GM18909 (cell line): ENCODE measurements around the gene ZNF311.
A peak's percentile ranks its signal among the peaks of the same experiment; 100 is the strongest.
"Not testable (repeated sequence)": the region's sequence is repeated elsewhere in the genome, so short reads cannot be mapped to it uniquely, and the experiment has no call there.

ENCODE experiments used
- ATAC-seq: cut with Tn5 transposase; IDR thresholded peaks from one replicate; pipeline ENCODE4 v1.9.1; 2021; ENCODE audit warnings: mild to moderate bottlenecking; ENCODE audit not compliant: unreplicated experiment, poor library complexity

Gene ZNF311

DNA sequence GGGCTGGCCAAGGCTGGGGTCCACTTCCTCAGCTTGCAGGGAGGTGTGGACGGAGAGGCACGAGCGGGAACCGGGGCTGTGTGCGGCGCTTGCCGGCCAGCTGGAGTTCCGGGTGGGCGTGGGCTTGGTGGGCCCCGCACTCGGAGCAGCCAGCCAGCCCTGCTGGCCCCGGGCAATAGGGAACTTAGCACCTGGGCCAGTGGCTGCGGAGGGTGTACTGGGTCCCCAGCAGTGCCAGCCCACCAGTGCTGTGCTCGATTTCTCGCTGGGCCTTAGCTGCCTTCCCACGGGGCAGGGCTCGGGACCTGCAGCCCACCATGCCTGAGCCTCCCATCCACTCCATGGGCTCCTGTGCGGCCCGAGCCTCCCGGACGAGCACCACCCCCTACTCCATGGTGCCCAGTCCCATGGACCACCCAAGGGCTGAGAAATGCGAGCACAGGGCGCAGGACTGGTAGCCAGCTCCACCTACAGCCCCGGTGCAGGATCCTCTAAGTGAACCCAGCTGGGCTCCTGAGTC is 47.3 kb downstream of the ZNF311 start:
- not testable (repeated sequence) for ATAC-seq

DNA sequence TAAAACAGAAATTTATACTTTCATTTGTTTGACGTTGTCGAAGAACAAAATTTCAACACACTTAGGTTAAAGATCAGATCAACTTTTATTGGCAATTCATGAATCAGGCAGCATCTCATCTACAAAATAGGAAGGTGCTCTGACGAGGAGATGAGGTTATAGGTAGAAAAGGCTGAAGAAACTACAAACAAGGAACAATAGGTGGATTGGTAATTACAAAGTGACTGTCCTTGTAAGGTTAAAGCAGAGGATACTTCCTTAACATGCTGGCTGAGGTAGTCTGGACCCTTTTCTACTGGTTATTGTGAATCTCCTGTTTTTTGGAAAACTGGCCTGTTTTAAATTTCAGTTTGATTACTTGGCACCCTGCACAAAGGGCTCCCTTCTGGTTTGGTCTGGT is 48.8 kb downstream of the ZNF311 start:
- ATAC-seq: no peak

DNA sequence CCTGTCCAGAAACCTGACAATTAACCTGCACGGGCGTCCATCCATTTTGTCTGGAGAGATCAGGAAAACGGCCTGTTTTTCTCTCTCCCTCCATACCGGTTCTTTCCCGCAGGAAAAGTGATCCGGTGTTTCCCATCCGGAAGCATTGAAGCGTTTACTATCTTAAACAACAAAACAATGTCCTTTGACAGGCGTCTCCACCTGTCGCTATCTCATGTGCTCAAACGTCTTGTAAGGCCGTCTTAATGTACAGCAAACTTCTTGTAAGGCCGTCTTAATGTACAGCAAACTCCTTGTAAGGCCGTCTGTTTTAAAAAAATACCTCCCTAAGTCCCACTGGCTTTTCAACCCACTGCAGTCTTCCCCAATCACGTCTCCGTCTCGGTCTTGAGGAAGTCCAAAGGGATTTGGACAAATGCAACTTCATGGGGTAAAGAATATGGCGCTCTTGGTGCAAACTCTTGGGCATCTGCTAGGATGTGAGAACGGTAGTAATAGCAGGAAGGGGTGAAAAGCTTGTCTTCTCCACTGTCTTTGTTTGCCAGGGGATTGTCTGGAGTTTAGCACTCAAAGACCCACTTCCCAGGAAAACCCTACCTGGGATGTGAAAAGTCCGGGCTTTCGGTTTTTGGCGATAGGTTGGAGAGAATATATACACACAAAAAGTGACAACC is 51.4 kb downstream of the ZNF311 start:
- ATAC-seq: no peak

DNA sequence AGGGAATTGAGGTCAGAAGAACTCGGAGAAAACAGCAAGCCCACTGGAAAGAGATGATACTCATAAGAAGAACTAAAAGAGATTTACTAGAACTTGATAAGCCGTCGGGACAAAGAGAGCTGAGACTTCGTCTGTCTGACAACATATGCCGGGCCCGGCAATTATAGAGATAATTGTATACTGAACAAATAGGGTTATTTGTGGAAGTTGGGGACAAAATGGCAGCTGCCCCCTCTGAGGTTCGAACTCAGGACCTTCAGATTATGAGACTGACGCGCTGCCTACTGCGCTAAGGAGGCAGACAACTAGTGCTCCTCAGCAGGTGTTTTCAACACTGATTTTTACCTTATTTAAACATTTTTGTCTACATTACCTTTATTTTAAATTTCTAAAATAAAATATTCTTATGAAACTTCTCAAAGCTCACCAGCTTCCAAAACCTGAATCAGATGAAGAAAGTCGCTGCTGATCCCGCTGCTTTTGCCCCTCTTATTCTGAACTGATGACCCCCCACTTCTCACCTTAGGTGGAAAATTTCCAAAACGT is 52.0 kb downstream of the ZNF311 start:
- ATAC-seq: peak; percentile 55

DNA sequence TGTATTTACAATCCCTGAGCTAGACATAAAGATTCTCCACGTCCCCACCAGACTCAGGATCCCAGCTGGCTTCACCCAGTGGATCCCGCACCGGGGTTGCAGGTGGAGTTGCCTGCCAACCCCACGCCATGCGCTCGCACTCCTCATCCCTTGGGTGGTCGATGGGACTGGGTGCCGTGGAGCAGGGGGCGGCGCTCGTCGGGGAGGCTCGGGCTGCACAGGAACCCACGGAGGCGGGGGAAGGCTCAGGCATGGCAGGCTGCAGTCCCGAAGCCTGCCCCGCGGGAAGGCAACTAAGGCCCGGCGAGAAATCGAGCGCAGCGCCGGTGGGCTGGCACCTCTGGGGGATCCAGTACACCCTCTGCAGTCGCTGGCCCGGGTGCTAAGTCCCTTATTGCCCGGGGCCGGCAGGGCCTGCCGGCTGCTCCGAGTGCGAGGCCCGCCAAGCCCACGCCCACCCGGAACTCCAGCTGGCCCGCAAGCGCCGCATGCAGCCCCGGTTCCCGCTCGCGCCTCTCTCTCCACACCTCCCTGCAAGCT is 55.4 kb downstream of the ZNF311 start:
- ATAC-seq: not testable (repeated sequence)

DNA sequence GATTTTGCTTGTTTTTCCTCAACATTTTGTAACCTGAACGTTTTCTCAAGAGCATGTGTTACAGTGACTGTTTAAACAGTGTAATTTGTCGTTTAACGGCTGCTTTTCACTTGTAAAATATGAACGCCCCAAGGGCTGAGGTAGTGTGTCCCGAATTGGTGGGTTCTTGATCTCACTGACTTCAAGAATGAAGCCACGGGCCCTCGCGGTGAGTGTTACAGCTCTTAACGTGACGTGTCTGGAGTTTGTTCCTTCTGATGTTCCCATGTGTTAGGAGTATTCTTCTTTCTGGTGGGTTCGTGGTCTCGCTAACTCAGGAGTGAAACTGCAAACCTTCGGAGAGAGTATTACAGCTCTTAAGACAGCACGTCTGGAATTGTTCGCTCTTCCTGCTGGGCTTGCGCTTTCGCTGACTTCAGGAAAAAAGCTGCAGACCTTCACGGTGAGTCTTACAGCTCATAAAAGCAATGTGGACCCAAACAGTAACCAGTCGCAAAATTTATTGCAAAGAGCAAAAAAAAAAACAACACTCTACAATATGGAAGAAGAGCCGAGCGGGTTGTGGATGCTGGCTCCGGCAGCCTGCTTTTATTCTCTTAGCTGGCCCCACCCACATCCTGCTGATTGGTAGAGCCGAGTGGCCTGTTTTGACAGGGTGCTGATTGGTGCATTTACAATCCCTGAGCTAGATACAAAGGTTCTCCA is 56.2 kb downstream of the ZNF311 start:
- ATAC-seq: no peak

DNA sequence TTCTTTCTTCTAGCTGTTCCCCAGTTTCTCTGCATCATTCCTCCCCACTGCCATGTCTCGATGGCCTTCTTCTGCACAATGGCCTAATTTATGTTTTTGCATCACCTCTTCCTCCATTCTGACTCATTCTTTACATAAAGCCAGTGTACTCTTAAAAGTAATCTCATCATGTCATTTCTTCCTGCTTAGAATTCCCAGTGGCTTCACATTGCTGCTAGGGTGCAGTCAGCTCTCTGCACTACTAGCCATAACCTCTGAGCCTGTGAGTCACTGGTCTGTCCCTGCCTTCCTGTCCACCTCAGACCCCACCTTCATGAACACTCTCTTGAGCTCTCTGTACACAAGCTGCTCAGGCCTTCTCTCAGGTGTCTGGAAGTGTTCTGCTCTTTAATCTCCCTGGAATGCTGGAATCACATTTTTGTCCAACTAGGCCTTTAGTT is 57.3 kb downstream of the ZNF311 start:
- no peak for ATAC-seq

DNA sequence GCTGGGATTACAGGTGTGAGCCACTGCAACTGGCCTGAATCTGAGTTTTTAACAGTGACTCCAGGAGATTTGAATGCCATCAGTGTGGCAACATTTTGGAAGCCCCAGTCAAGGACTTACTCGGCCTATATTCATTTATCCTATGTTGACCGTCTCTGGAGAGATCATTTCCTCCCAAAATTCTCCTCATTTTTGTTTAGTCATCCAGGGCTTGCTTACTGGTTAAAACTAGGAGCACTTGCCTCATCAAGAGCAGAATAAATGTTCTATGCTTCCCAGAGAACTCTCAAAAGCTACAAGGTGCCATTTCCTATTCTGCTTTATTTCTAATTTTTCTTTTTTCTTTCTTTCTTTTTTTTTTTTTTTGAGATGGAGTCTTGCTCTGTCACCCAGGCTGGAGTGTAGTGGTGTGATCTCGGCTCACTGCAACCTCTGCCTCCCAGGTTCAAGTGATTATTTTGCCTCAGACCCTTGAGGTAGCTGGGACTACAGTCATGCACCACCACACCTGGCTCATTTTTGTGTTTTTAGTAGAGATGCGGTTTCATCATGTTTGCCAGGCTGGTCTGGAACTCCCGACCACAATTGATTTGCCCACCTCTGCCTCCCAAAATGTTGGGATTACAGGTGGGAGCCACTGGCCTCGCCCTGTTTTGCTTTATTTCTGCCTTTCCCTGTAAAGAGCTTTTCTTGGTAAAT is 57.9 kb downstream of the ZNF311 start:
- ATAC-seq: no peak

DNA sequence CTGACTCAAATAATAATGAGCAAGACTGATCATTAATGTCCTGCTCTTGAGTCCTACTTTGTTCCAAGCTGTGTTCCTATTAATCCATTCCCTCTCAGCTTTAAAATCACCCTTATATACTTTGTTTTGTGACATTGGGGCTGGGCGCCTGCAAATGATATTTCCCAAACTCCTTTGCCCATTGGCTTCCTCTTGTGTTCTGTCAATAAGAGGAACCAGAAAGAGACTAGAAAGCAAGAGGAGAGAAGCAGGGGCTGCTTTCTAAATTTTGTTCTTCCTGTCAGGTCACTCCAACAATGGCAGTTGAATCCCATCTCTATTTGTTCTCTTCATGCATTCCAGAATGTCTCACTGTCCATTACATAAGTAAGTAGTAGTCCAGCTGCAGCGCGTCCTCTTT is 59.8 kb downstream of the ZNF311 start:
- ATAC-seq: no peak
